Activated CD4-positive, alpha-beta memory T cell treated with anti-CD3 and anti-CD28 coated beads, Interleukin-2, amount 10 ng/mL, durations not matched to agents 7 days and 5 days (primary cell): ENCODE measurements around the gene ZNF24. TPM values are rescaled to one million over a fixed set of nuclear protein-coding genes. Genes with fewer than 3 reads are reported as not detected.

Source experiments
- CTCF ChIA-PET: fragments of 350-600 bp; sonication (Branson Sonifier 250); formaldehyde crosslinking; loops from one replicate; lab custom pipeline; 2021; ENCODE audit warnings: antibody characterized with exemption, inconsistent platforms; lab: Charles Lee
- POLR2A ChIA-PET: fragments of 350-600 bp; sonication (Branson Sonifier 250); formaldehyde crosslinking; loops from one replicate; lab custom pipeline; 2021; ENCODE audit warnings: antibody characterized with exemption; lab: Charles Lee
- DNase-seq: peaks from one replicate; pipeline ENCODE4 v3.0.0-alpha.2; 2020
- H3K27ac Mint-ChIP-seq: one replicate; pipeline ENCODE4 v1.8.0; 2021; ENCODE audit warnings: mild to moderate bottlenecking, mixed read lengths
- H3K27me3 Mint-ChIP-seq: one replicate; pipeline ENCODE4 v1.8.0; 2021; ENCODE audit warnings: mixed read lengths
- H3K36me3 Mint-ChIP-seq: one replicate; pipeline ENCODE4 v1.8.0; 2021; ENCODE audit warnings: low read depth, mixed read lengths
- H3K4me1 Mint-ChIP-seq: one replicate; pipeline ENCODE4 v1.8.0; 2021; ENCODE audit warnings: mixed read lengths
- H3K4me3 Mint-ChIP-seq: one replicate; pipeline ENCODE4 v1.8.0; 2021; ENCODE audit warnings: mild to moderate bottlenecking, mixed read lengths
- H3K9me3 Mint-ChIP-seq: one replicate; pipeline ENCODE4 v1.8.0; 2021; ENCODE audit warnings: mixed read lengths
- total RNA-seq, 2 experiments: library from RNA; stranded (reverse); gene quantifications; one replicate each; pipeline ENCODE4 v1.2.3, GENCODE V29; 2021

ZNF24 gene
- total RNA-seq, 2 experiments from 2014 or later, result 53.9 to 55.2 TPM

DNA sequence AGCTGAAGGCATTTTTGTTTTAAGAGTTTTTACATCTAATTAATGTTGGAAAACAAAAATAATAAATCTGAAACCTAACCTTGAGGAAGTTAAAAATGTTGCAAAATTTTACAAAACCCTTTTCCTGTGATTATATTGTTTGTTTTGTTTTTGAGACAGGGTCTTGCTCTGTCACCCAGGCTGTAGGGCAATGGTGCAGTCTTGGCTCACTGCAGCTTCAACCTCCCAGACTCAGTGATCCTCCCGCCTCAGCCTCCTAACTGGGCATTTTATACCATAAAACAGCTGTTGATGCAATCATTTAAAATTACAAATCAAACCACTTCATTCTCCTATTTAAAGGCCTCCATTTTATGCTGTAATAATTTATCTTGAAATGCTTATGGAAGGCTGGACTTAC lies 1.7 kb upstream of the ZNF24 start:
- H3K36me3 Mint-ChIP-seq, result peaks cover 16% of the 10 kb centered on the region
- H3K4me1 Mint-ChIP-seq, result peaks cover 26% of the 10 kb centered on the region
- POLR2A ChIA-PET, result interaction anchor here (1.2 to 2.8 kb wide), 4 partner anchors 28 to 152 kb away, joined by 3 to 35 read pairs (median 10); partner anchors contain the start of genes INO80C, ZNF397 and ZSCAN30
- no peaks in the 10 kb centered on the region for H3K9me3 Mint-ChIP-seq
- no peaks in the 10 kb centered on the region for H3K27me3 Mint-ChIP-seq
- H3K4me3 Mint-ChIP-seq, result no peak overlapping the region
- no peak for DNase-seq
- CTCF ChIA-PET, result interaction anchor here (0.9 to 2.5 kb wide), 3 partner anchors 9 to 57 kb away, joined by 4 to 5 read pairs (median 5); no protein-coding TSS in a partner anchor
- H3K27ac Mint-ChIP-seq, result no peak overlapping the region

DNA sequence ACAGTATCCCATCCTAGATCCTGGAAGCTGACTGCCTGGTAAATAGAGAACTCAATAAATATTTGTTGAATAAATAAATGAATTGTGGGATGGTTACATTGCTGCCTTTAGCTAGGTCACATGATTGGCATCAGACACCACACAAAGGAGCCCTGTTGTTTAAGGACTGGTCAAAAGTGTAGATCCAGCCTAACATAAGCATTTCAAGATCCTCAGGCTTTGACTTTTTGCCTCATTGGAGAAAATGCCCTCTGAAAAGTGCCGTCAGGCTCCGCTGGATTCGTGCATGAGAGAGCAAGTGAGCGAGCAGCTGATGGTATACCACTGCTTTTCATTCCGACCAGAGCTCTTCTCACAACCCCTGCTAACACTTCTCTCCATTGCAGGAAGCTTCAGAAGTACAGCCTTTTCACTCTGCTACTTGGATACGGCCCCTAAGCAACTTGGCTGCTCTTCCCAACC lies 1.3 kb upstream of the ZNF24 start:
- no peak for DNase-seq
- POLR2A ChIA-PET, result interaction anchor here (0.9 to 2.8 kb wide), 6 partner anchors 28 to 152 kb away, joined by 3 to 35 read pairs (median 10); partner anchors contain the start of genes INO80C, ZNF397 and ZSCAN30
- CTCF ChIA-PET, result interaction anchor here (1.2 to 2.5 kb wide), 5 partner anchors 10 to 320 kb away, joined by 3 to 8 read pairs (median 5); no protein-coding TSS in a partner anchor
- Mint-ChIP-seq H3K27me3 (no peaks in the 10 kb centered on the region), H3K27ac (peak overlapping the region; percentile 3), H3K4me3 (no peak overlapping the region), H3K9me3 (no peaks in the 10 kb centered on the region), H3K4me1 (peaks cover 28% of the 10 kb centered on the region), H3K36me3 (peaks cover 19% of the 10 kb centered on the region)

DNA sequence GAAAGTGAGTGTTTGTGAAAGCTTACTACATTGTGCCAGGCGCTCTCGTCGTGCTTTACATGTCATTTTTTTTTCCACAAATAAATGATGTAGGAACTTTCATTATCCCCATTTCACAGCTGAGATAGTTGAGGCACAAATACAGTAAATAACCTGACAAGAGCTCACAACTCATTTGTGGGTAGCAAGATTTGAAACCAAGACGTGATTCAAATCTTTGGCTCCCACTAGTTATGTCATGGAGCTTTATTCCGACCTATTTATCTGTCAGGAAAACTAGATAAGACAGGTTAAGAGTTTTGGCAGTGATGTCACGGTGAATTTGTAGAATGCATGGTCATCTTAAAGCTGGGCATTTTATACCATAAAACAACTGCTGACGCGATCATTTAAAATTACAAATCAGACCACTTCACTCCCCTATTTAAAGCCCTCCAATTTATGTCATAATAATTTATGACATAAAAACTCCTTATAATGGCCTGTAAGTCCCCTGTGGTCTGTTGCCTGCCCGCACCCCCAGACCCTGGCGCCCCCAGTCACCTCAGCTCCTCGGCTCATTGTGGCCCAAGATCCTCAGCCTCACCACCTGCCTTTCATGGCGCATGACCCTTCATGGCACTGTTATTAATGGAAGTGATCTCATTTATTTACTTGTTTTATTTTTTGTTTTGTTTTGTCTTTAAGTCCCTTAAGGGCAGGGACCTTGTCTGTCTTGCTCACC lies 678 bp upstream of the ZNF24 start:
- peaks cover 25% of the 10 kb centered on the region for H3K36me3 Mint-ChIP-seq
- peaks cover 30% of the 10 kb centered on the region for H3K4me1 Mint-ChIP-seq
- H3K4me3 Mint-ChIP-seq, result peak overlapping the region; percentile 100
- no peak for DNase-seq
- H3K9me3 Mint-ChIP-seq, result no peaks in the 10 kb centered on the region
- peak overlapping the region; percentile 92 for H3K27ac Mint-ChIP-seq
- H3K27me3 Mint-ChIP-seq, result no peaks in the 10 kb centered on the region
- POLR2A ChIA-PET, result interaction anchor here (0.8 to 2.8 kb wide), 16 partner anchors 9 to 1484 kb away, joined by 3 to 35 read pairs (median 4); partner anchors contain the start of genes INO80C, KIAA1328, TPGS2 and ZNF396
- CTCF ChIA-PET, result interaction anchor here (1.0 to 2.5 kb wide), 7 partner anchors 10 to 319 kb away, joined by 3 to 8 read pairs (median 5); no protein-coding TSS in a partner anchor

DNA sequence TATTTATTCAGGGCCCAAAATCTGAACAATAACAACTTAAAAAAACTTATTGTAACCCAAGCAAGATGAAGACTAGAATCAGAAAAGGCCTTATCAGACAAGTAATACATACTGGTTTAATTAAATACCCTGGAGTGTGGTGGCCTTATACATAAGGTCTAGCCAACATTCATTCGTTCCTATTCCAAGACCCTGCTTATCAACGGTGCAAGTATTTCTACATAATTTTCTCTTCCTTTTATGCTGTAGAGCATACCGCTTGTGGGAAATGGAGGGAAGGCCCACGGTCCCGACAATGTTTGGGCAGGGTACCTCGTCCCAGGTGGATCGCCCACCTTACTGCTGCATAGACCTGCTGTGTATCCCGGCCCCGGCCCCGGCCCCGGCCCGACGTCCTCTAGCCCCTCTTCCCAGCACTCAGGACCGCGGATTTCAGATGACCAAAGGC lies 708 bp downstream of the ZNF24 start:
- POLR2A ChIA-PET, result interaction anchor here (0.6 to 2.8 kb wide), 11 partner anchors 11 to 1485 kb away, joined by 3 to 35 read pairs (median 6); partner anchors contain the start of genes INO80C, KIAA1328, MAPRE2 and TPGS2
- DNase-seq, result no peak
- H3K4me1 Mint-ChIP-seq, result peaks cover 33% of the 10 kb centered on the region
- H3K36me3 Mint-ChIP-seq, result peaks cover 39% of the 10 kb centered on the region
- peak overlapping the region; percentile 92 for H3K27ac Mint-ChIP-seq
- no peaks in the 10 kb centered on the region for H3K9me3 Mint-ChIP-seq
- peak overlapping the region; percentile 100 for H3K4me3 Mint-ChIP-seq
- no peaks in the 10 kb centered on the region for H3K27me3 Mint-ChIP-seq
- CTCF ChIA-PET, result interaction anchor here (0.8 to 2.5 kb wide), 5 partner anchors 12 to 314 kb away, joined by 3 to 8 read pairs (median 3); no protein-coding TSS in a partner anchor

DNA sequence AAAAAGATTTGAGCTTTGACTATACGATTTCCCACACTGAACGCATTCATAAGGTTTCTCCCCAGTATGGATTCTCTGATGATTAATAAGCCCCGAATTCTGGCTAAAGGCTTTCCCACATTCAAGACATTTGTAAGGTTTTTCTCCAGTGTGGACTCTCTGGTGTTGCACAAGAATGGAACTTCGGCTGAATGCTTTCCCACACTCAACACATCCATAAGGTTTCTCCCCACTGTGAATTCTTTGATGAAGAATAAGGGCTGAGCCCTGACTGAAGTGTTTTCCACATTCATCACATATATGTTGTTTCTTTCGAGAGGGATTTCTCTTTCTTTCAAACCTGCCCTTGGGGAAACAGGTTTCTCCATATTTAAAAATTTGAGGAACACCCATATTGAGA lies 6.9 kb downstream of the ZNF24 start:
- DNase-seq, result no peak
- Mint-ChIP-seq H3K9me3 (peaks cover 5% of the 10 kb centered on the region), H3K4me1 (peaks cover 11% of the 10 kb centered on the region), H3K27ac (no peak overlapping the region), H3K27me3 (no peaks in the 10 kb centered on the region), H3K36me3 (peaks cover 54% of the 10 kb centered on the region), H3K4me3 (no peak overlapping the region)
- POLR2A ChIA-PET, result no interaction called here
- CTCF ChIA-PET, result no interaction called here

DNA sequence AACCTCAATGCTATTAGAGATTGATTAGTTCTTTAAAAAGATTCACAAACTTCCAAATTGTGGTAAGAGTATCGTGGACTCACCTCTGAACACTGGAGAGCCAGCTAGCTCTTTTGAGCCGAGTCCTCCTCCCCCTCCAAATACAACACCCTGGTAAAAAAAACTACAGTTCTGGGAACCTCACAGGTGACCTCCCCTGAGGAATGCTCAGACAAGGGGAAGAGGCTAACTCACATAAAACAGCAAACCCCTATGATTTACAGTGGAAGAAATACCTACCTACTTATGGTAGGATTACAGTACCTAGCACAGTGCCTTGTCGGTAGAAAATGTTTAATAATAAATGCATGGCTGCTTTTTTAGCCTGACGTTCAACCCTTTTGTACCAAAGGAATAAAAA lies 8.4 kb downstream of the ZNF24 start:
- Mint-ChIP-seq H3K27me3 (no peaks in the 10 kb centered on the region), H3K27ac (no peak overlapping the region), H3K4me3 (no peak overlapping the region), H3K4me1 (peaks cover 6% of the 10 kb centered on the region), H3K36me3 (peaks cover 51% of the 10 kb centered on the region), H3K9me3 (peaks cover 5% of the 10 kb centered on the region)
- CTCF ChIA-PET, result interaction anchor here (1.5 kb wide), 1 partner anchor 50 kb away, joined by 5 read pairs; no protein-coding TSS in a partner anchor
- no peak for DNase-seq
- POLR2A ChIA-PET, result no interaction called here

DNA sequence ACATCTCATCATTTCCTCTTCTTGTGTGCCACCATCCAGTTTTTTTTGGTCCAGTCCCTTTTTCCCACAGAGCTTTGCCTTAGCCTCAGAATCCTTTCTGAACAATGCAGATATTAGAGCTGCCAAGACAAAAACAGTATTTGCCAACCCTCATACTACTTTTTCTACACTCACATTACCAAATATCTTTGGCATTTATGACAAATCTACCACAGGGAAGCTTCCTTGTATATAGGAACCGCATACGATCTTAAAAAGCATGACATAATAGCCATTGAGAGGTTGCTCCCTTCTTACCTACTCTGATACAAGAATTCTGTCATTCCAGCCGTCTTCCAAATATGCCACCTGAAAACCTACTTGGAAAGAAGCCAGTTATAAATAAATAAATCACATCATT lies 9.4 kb downstream of the ZNF24 start:
- Mint-ChIP-seq H3K27me3 (no peaks in the 10 kb centered on the region), H3K9me3 (peaks cover 5% of the 10 kb centered on the region), H3K4me3 (no peak overlapping the region), H3K27ac (no peak overlapping the region), H3K4me1 (peaks cover 3% of the 10 kb centered on the region), H3K36me3 (peaks cover 42% of the 10 kb centered on the region)
- ChIA-PET POLR2A (interaction anchor here (1.0 kb wide), 1 partner anchor 10 kb away, joined by 4 read pairs; the partner anchor contains the start of gene ZNF24), CTCF (interaction anchor here (1.5 kb wide), 1 partner anchor 51 kb away, joined by 5 read pairs; no protein-coding TSS in a partner anchor)
- DNase-seq, result no peak

DNA sequence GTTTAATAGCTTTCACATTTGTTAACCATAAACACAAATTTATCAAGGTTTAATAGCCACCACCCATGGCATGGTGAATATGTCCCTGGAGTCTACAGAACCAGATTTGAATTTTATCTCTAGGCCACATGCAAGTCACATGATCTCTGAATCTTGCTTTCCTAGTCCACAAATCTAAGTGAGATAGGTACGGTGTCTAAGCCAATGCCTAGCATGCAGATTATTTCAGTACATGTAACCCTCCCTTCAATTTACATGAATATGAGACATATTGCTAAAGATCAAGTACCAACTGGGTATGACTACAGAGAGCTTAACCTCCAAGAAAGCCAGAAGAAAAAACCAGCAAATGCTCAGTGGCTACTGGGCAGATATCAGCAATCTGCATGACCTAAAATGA lies 10.0 kb downstream of the ZNF24 start:
- no peak for DNase-seq
- Mint-ChIP-seq H3K4me1 (peaks cover under 1% of the 10 kb centered on the region), H3K27ac (no peak overlapping the region), H3K27me3 (no peaks in the 10 kb centered on the region), H3K36me3 (peaks cover 36% of the 10 kb centered on the region), H3K4me3 (no peak overlapping the region), H3K9me3 (peaks cover 5% of the 10 kb centered on the region)
- CTCF ChIA-PET, result interaction anchor here (1.5 kb wide), 1 partner anchor 52 kb away, joined by 5 read pairs; no protein-coding TSS in a partner anchor
- POLR2A ChIA-PET, result interaction anchor here (1.0 kb wide), 1 partner anchor 10 kb away, joined by 4 read pairs; the partner anchor contains the start of gene ZNF24

DNA sequence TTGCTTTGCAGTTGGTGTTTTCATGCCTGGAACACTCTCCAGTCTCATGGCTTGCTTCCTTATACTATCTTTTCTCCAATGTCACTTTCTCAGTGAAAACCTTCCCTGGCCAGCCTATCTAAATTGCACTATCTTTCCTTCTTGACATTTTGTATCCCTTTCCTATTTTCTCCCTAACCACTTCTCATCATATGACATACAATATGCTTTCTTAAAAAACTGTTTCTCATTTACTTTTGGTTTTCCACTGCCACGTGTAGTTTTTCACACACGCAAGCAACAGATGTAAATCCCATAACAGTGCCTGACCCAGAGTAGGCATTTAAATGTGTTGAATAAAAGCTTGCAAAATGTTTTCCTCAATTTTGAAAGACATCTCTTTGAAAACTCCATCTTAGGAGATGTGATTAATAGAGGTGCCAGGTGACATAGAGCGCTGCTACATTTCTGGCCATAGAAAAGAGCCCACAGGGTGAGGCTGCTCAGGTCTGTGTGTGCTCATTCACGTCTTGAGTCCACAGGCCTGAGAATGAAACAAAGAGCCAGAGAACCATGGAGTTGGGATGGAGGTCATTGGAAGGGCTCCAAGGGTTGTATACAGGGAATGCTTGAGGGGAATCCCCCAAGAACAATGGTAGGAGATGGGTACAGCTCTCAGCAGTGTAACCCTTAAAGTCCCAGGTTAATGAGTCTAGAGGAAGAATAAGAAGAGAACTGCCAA lies 12.7 kb downstream of the ZNF24 start:
- Mint-ChIP-seq H3K36me3 (peaks cover 9% of the 10 kb centered on the region), H3K4me1 (no peaks in the 10 kb centered on the region), H3K9me3 (peaks cover 3% of the 10 kb centered on the region), H3K27me3 (no peaks in the 10 kb centered on the region), H3K27ac (no peak overlapping the region), H3K4me3 (no peak overlapping the region)
- DNase-seq, result no peak
- ChIA-PET POLR2A (no interaction called here), CTCF (no interaction called here)

DNA sequence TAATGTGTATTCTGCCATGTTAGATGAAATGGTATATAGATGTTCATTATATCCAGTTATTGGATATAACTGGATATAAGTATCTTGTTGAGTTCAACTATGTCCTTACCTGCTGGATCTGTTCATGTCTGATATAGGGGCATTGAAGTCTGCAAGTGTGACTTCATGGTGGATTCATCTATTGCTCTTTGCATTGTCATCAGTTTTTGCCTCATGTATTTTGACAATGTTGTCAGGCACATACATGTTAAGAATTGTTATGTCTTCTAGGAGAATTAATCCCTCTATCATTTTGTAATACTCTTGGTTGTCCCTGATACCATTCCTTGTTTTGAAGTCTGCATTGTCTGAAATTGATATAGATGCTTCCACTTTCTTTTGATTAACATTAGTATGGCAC lies 15.4 kb downstream of the ZNF24 start:
- Mint-ChIP-seq H3K27ac (no peak overlapping the region), H3K9me3 (peaks cover 2% of the 10 kb centered on the region), H3K4me1 (no peaks in the 10 kb centered on the region), H3K27me3 (no peaks in the 10 kb centered on the region), H3K36me3 (no peaks in the 10 kb centered on the region), H3K4me3 (no peak overlapping the region)
- DNase-seq, result no peak
- ChIA-PET CTCF (no interaction called here), POLR2A (no interaction called here)

DNA sequence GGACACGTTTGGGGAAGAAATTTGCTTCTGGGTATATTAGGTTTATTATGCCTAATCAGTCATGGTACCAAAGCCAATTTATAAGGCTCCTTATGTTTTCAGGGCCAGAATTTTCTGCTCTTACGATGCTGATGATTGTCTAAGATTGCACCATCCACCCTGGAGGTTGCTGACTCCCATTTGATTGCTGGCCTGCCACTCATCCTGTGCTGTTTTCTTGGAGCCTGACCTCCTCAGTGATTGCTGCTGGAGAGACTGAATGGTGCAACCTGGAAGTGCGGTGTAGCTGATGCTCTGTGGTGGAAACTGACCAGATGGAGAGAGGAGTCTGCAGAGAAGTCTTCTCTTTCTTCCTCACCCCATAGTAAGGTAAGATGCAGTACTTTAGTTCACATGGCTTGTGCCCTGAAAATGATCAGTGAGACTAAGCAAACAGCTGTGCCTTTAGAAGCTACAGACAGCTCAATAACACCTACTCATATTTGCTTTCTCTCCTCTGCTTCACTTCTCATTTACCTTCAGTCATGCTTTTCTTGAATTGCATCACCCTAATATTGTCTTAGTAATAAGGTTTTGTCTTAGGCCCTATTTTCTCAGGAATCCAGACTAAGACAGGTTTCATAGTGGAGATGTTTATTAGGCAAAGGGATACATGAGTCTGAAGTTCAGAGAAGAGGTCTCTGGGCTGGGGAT lies 17.4 kb downstream of the ZNF24 start:
- H3K27me3 Mint-ChIP-seq, result no peaks in the 10 kb centered on the region
- no peak overlapping the region for H3K4me3 Mint-ChIP-seq
- POLR2A ChIA-PET, result no interaction called here
- no peaks in the 10 kb centered on the region for H3K4me1 Mint-ChIP-seq
- H3K36me3 Mint-ChIP-seq, result no peaks in the 10 kb centered on the region
- DNase-seq, result no peak
- peaks cover 2% of the 10 kb centered on the region for H3K9me3 Mint-ChIP-seq
- no peak overlapping the region for H3K27ac Mint-ChIP-seq
- CTCF ChIA-PET, result no interaction called here
